Ishikawa (cell line): ENCODE data around the gene WFIKKN1.

Experiments
- CEBPB ChIP-seq: IDR thresholded peaks from 2 replicates; pipeline ENCODE4 v1.6.1; 2012
- CREB1 ChIP-seq: IDR thresholded peaks from 2 replicates; pipeline ENCODE4 v1.6.1; 2012; ENCODE audit warnings: low read depth
- EGR1 ChIP-seq: IDR thresholded peaks from 2 replicates; pipeline ENCODE4 v1.6.1; 2012
- EP300 ChIP-seq: IDR thresholded peaks from 2 replicates; pipeline ENCODE4 v1.6.1; 2012; ENCODE audit warnings: borderline replicate concordance
- FOXM1 ChIP-seq: IDR thresholded peaks from 2 replicates; pipeline ENCODE4 v1.6.1; 2012; ENCODE audit warnings: low read depth, borderline replicate concordance
- MAX ChIP-seq: IDR thresholded peaks from 2 replicates; pipeline ENCODE4 v1.6.1; 2012
- NFIC ChIP-seq: IDR thresholded peaks from 2 replicates; pipeline ENCODE4 v1.6.1; 2012
- RAD21 ChIP-seq: IDR thresholded peaks from 2 replicates; pipeline ENCODE4 v1.6.1; 2012; ENCODE audit warnings: low read depth
- REST ChIP-seq: IDR thresholded peaks from 2 replicates; pipeline ENCODE4 v1.6.1; 2012; ENCODE audit warnings: low read depth, mild to moderate bottlenecking
- TAF1 ChIP-seq: IDR thresholded peaks from 2 replicates; pipeline ENCODE4 v1.6.1; 2012; ENCODE audit warnings: low read depth, mild to moderate bottlenecking
- TCF12 ChIP-seq: IDR thresholded peaks from 2 replicates; pipeline ENCODE4 v1.6.1; 2012; ENCODE audit warnings: low read depth
- TEAD4 ChIP-seq: IDR thresholded peaks from 2 replicates; pipeline ENCODE4 v1.6.1; 2012
- USF1 ChIP-seq: IDR thresholded peaks from 2 replicates; pipeline ENCODE4 v1.6.1; 2012
- YY1 ChIP-seq: IDR thresholded peaks from 2 replicates; pipeline ENCODE4 v1.6.1; 2012; ENCODE audit warnings: low read depth
- ZBTB7A ChIP-seq: IDR thresholded peaks from 2 replicates; pipeline ENCODE4 v1.6.1; 2012; ENCODE audit warnings: low read depth

The WFIKKN1 gene

GRCh38 chr16:658679-659571 lies 28.1 kb downstream of the WFIKKN1 start:
- TF ChIP-seq TAF1, result no peak
- no peak for TF ChIP-seq USF1
- no peak for TF ChIP-seq CEBPB
- TF ChIP-seq ZBTB7A, result no peak
- TF ChIP-seq FOXM1, result no peak

- TF ChIP-seq EP300, result no peak
- TF ChIP-seq EGR1, result no peak
- TF ChIP-seq MAX, result no peak
- no peak for TF ChIP-seq RAD21
Measured at GRCh38 chr16:659618-660017, 28.8 kb downstream of the WFIKKN1 start.

- TF ChIP-seq EP300 (no peak), RAD21 (no peak), NFIC (no peak), REST (no peak), TCF12 (no peak), CREB1 (no peak), CEBPB (no peak)
Measured at GRCh38 chr16:660132-660458, 29.3 kb downstream of the WFIKKN1 start.

GRCh38 chr16:660459-661183 lies 29.8 kb downstream of the WFIKKN1 start:
- TF ChIP-seq YY1 (peak; percentile 35; the same call in 1 of the 2 replicates), ZBTB7A (no peak), REST (no peak), RAD21 (peak; percentile 34), TEAD4 (no peak), CREB1 (no peak), NFIC (no peak; the same call in 1 of the 2 replicates), USF1 (peak; percentile 9; the same call in 1 of the 2 replicates), MAX (peak; percentile 87), TAF1 (peak; percentile 39; the same call in 1 of the 2 replicates), FOXM1 (no peak), TCF12 (no peak)

GRCh38 chr16:661184-661821 lies 30.5 kb downstream of the WFIKKN1 start:
- TF ChIP-seq CEBPB (no peak), CREB1 (no peak), USF1 (no peak), TAF1 (no peak), ZBTB7A (no peak), YY1 (no peak), REST (no peak), TEAD4 (no peak), EGR1 (no peak)
